Fibroblast of pulmonary artery (primary cell): Measurements from ENCODE around the gene TSG101.

Experiments used
- DNase-seq: peaks from one replicate; pipeline ENCODE4 v3.0.0-alpha.2; 2010; ENCODE audit warnings: low read depth
- H3K4me3 ChIP-seq: replicated peaks from 2 replicates; pipeline ENCODE4 v1.5.1; 2011; ENCODE audit warnings: low read depth, mild to moderate bottlenecking, control low read depth, low read length, moderate library complexity
- TF ChIP-seq, protein P1 (sequence below): IDR thresholded peaks from 2 replicates; pipeline ENCODE4 v1.5.1; 2011; ENCODE audit warnings: mild to moderate bottlenecking, control low read depth, low read length, inconsistent platforms; ENCODE audit errors: missing control alignments

The TSG101 gene

GRCh38 chr11:18495703-18496102 lies 31.0 kb downstream of the TSG101 start:
- TF ChIP-seq, protein P1, sequence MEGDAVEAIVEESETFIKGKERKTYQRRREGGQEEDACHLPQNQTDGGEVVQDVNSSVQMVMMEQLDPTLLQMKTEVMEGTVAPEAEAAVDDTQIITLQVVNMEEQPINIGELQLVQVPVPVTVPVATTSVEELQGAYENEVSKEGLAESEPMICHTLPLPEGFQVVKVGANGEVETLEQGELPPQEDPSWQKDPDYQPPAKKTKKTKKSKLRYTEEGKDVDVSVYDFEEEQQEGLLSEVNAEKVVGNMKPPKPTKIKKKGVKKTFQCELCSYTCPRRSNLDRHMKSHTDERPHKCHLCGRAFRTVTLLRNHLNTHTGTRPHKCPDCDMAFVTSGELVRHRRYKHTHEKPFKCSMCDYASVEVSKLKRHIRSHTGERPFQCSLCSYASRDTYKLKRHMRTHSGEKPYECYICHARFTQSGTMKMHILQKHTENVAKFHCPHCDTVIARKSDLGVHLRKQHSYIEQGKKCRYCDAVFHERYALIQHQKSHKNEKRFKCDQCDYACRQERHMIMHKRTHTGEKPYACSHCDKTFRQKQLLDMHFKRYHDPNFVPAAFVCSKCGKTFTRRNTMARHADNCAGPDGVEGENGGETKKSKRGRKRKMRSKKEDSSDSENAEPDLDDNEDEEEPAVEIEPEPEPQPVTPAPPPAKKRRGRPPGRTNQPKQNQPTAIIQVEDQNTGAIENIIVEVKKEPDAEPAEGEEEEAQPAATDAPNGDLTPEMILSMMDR = no peak
- H3K4me3 ChIP-seq = no peak overlapping the region
- DNase-seq = no peak

DNA sequence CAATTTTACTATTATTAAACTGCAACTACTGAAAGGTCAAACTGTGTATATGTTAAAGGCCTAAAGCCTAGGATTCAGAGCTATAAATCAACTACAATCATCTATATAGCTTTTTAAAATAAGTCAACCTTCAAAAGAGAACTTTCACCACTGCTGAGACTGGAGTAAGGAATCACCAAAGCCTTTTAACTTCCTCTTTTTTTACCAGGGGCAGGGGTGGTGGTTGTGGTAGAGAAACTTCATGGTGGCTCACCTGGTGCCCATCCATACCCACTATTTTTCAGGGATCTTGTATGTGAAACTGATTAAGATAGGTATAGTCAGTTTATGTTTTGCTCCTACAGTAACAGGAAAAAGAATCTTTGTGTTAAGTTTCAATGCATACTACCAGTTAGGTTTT lies 31.5 kb downstream of the TSG101 start:
- no peak for DNase-seq
- TF ChIP-seq, protein P1 = no peak
- H3K4me3 ChIP-seq = no peak overlapping the region

GRCh38 chr11:18493310-18493709 lies 33.4 kb downstream of the TSG101 start:
- no peak for DNase-seq
- TF ChIP-seq, protein P1 = no peak
- no peak overlapping the region for H3K4me3 ChIP-seq

- peak; percentile 1 for DNase-seq
- no peak overlapping the region for H3K4me3 ChIP-seq
- TF ChIP-seq, protein P1 = no peak
Observed at GRCh38 chr11:18492888-18493287, 33.9 kb downstream of the TSG101 start.

- no peak for DNase-seq
- TF ChIP-seq, protein P1 = no peak
- no peak overlapping the region for H3K4me3 ChIP-seq
Observed at GRCh38 chr11:18491924-18492323, 34.8 kb downstream of the TSG101 start.

GRCh38 chr11:18490736-18491485 lies 35.8 kb downstream of the TSG101 start:
- no peak for DNase-seq
- TF ChIP-seq, protein P1 = no peak
- H3K4me3 ChIP-seq = no peak overlapping the region

DNA sequence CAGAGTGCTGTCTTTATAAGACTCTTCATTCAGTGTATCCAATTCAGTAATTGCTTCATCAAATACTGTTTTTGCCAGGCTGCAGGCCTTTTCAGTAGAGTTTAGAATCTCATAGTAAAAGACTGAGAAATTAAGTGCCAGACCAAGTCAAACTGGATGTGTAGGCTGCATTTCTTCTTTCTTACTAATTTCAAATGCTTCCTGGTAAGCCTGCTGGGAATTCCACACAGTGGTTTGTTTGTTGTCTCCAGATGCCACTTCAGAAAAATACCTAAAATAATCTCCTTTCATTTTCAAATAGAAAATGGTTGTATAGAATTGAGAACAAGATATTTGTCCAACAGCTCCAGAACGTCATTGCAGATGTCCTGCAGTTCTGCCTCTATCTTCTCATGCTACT lies 36.4 kb downstream of the TSG101 start:
- no peak overlapping the region for H3K4me3 ChIP-seq
- no peak for DNase-seq
- TF ChIP-seq, protein P1 = no peak
